ENCODE measurements around the gene CYP1B1.

CYP1B1 gene

DNA sequence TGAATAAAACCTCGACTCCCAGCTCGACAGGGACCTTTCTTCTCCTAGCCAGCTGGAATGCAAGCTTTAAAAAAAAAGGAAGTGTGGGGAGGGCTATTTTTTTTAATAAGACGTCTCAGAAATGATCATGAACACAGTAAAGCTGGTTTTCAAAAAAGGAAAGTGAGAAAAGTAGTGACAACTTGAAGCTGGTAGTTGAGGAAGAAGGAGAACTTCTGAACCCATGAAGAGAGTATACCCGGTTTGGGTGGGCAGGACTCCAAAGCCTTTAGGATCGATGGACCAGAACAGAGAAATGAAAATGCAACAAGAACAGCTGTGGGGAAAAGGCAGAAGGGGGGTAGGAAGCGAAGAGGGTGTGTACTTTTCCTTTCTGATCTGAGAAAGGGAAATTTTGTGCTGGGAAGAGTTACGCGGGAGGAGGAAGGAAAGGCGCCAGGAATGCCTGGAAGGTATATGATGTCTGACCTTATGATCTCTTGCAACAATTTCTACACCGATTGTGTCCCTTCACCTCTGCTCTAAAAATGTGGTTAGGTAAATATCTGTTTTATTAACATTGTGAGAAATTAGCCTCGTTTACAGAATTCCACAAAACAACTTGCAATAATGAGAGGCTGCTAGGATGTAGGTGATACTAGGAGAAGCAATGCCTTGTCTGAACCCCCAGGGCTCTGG is 22.6 kb upstream of the CYP1B1 start:
- no peaks in the 10 kb centered on the region for H3K27me3 ChIP-seq (ENCODE audit: insufficient read depth, low read depth)
- no peak overlapping the region for H3K4me3 ChIP-seq (IDR thresholded peaks at IDR 0.05; ENCODE audit: insufficient read depth, low read depth, low read length)
- H3K36me3 ChIP-seq (ENCODE audit: insufficient read depth), result no peaks in the 10 kb centered on the region
- H3K4me2 ChIP-seq, result no peak overlapping the region
- no peaks in the 10 kb centered on the region for H4K20me1 ChIP-seq (ENCODE audit: insufficient read depth)
- no peaks in the 10 kb centered on the region for H3K4me1 ChIP-seq (ENCODE audit: low read depth, poor library complexity, severe bottlenecking)
- no peak overlapping the region for H3K27ac ChIP-seq
- no peak for TF ChIP-seq CTCF (conservative IDR thresholded peaks at IDR 0.05; ENCODE audit: low read depth, low read length)
- no peak overlapping the region for H3K9ac ChIP-seq
- no peaks in the 10 kb centered on the region for H3K79me2 ChIP-seq (ENCODE audit: insufficient read depth, low read depth)
- H2AFZ ChIP-seq (ENCODE audit: low read depth), result no peak overlapping the region

DNA sequence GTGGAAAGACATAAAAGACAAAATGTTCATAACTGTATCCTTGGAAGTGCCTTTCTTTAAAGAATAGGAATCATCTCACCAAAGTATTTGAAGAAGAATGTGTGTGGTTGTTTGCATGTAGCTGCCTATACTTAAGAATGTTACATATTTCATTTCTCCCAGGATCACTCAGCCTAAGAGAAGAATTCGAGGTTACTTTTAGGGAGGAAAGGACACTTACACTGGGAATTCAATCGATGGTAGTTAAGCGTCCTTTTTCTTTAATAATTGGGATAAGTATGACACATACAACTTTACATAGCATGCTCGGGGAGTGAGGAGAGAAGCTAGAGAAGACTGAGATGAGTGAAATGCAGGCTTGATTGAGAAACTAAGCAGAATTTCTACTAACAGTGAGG is 22.0 kb upstream of the CYP1B1 start:
- Histone ChIP-seq H3K4me2 (no peak overlapping the region), H4K20me1 (ENCODE audit: insufficient read depth) (no peaks in the 10 kb centered on the region), H3K27me3 (ENCODE audit: insufficient read depth, low read depth) (no peaks in the 10 kb centered on the region), H3K27ac (no peak overlapping the region), H3K9ac (no peak overlapping the region), H3K4me3 (IDR thresholded peaks at IDR 0.05; ENCODE audit: insufficient read depth, low read depth, low read length) (no peak overlapping the region), H3K79me2 (ENCODE audit: insufficient read depth, low read depth) (no peaks in the 10 kb centered on the region), H3K36me3 (ENCODE audit: insufficient read depth) (no peaks in the 10 kb centered on the region), H3K4me1 (ENCODE audit: low read depth, poor library complexity, severe bottlenecking) (no peaks in the 10 kb centered on the region), H2AFZ (ENCODE audit: low read depth) (no peak overlapping the region)
- no peak for TF ChIP-seq CTCF (conservative IDR thresholded peaks at IDR 0.05; ENCODE audit: low read depth, low read length)

GRCh38 chr2:38097258-38097987 is 21.5 kb upstream of the CYP1B1 start:
- Histone ChIP-seq H3K27me3 (ENCODE audit: insufficient read depth, low read depth) (no peaks in the 10 kb centered on the region), H3K4me3 (IDR thresholded peaks at IDR 0.05; ENCODE audit: insufficient read depth, low read depth, low read length) (no peak overlapping the region), H3K4me2 (no peak overlapping the region), H3K4me1 (ENCODE audit: low read depth, poor library complexity, severe bottlenecking) (no peaks in the 10 kb centered on the region), H3K27ac (no peak overlapping the region), H3K79me2 (ENCODE audit: insufficient read depth, low read depth) (no peaks in the 10 kb centered on the region), H3K36me3 (ENCODE audit: insufficient read depth) (no peaks in the 10 kb centered on the region), H2AFZ (ENCODE audit: low read depth) (no peak overlapping the region), H4K20me1 (ENCODE audit: insufficient read depth) (no peaks in the 10 kb centered on the region), H3K9ac (no peak overlapping the region)
- no peak for TF ChIP-seq CTCF (conservative IDR thresholded peaks at IDR 0.05; ENCODE audit: low read depth, low read length)

GRCh38 chr2:38095996-38096861 is 20.3 kb upstream of the CYP1B1 start:
- no peaks in the 10 kb centered on the region for H3K27me3 ChIP-seq (ENCODE audit: insufficient read depth, low read depth)
- no peak overlapping the region for H3K4me3 ChIP-seq (IDR thresholded peaks at IDR 0.05; ENCODE audit: insufficient read depth, low read depth, low read length)
- H3K9ac ChIP-seq, result no peak overlapping the region
- H3K4me1 ChIP-seq (ENCODE audit: low read depth, poor library complexity, severe bottlenecking), result no peaks in the 10 kb centered on the region
- H2AFZ ChIP-seq (ENCODE audit: low read depth), result no peak overlapping the region
- H3K36me3 ChIP-seq (ENCODE audit: insufficient read depth), result no peaks in the 10 kb centered on the region
- no peak overlapping the region for H3K4me2 ChIP-seq
- no peaks in the 10 kb centered on the region for H4K20me1 ChIP-seq (ENCODE audit: insufficient read depth)
- TF ChIP-seq CTCF (conservative IDR thresholded peaks at IDR 0.05; ENCODE audit: low read depth, low read length), result no peak
- no peak overlapping the region for H3K27ac ChIP-seq
- no peaks in the 10 kb centered on the region for H3K79me2 ChIP-seq (ENCODE audit: insufficient read depth, low read depth)
